Panc1 (cell line): ENCODE results near the gene CCDC172. TPM values are rescaled to one million over a fixed set of nuclear protein-coding genes. Genes with fewer than 3 reads are reported as not detected.

ENCODE experiments used
- ATAC-seq: fragments of 200-7000 bp; cut with Tn5 transposase; 2 replicates; pipeline ENCODE4 v1.9.1; 2020; ENCODE audit warnings: mild to moderate bottlenecking, moderate library complexity
- BruUV-seq: library from RNA; stranded (reverse); fragments of 400-500 nt; replicated peaks from 2 replicates; lab custom pipeline; 2021; lab: Mats Ljungman, UMichigan
- CTCF ChIA-PET: fragments of 300-600 bp; sonication (Branson Sonifier 250); formaldehyde crosslinking; loops from one replicate; lab custom pipeline; 2022; ENCODE audit warnings: antibody characterized with exemption; lab: Charles Lee
- POLR2A ChIA-PET: fragments of 300-600 bp; sonication (Branson Sonifier 250); formaldehyde crosslinking; loops from one replicate; lab custom pipeline; 2022; ENCODE audit warnings: antibody characterized with exemption; lab: Charles Lee
- DNase-seq: peaks from one replicate; pipeline ENCODE4 v3.0.0-alpha.2; 2010; ENCODE audit warnings: low read depth, low spot score
- H3K27ac ChIP-seq: 2 replicates; pipeline ENCODE4 v1.5.1; 2011; ENCODE audit warnings: mild to moderate bottlenecking, low read length, inconsistent platforms
- H3K27me3 ChIP-seq: fragments of 200-500 bp; sonication (Bioruptor generic); 2 replicates; pipeline ENCODE4 v1.6.0; 2014; ENCODE audit warnings: low read length, inconsistent platforms; ENCODE audit not compliant: control insufficient read depth, insufficient read depth
- H3K36me3 ChIP-seq: fragments of 200-500 bp; sonication (Bioruptor generic); 2 replicates; pipeline ENCODE4 v1.5.1; 2014; ENCODE audit warnings: inconsistent platforms, mild to moderate bottlenecking, low read length, moderate library complexity; ENCODE audit not compliant: control insufficient read depth, insufficient read depth
- H3K4me1 ChIP-seq: 2 replicates; pipeline ENCODE4 v1.5.1; 2011; ENCODE audit warnings: inconsistent platforms, mild to moderate bottlenecking, low read length, moderate library complexity; ENCODE audit not compliant: control insufficient read depth, insufficient read depth
- H3K4me3 ChIP-seq, 2 experiments: 2 replicates each; pipeline ENCODE4 v1.5.1; 2011 to 2012; ENCODE audit warnings: low read depth in 2 of 2, low read length in 2 of 2, mild to moderate bottlenecking in 2 of 2, inconsistent platforms in 1 of 2, moderate library complexity in 1 of 2
- H3K9me3 ChIP-seq: fragments of 200-500 bp; sonication (Bioruptor generic); 2 replicates; pipeline ENCODE4 v1.5.1; 2014; ENCODE audit warnings: low read depth, mild to moderate bottlenecking, inconsistent platforms, low read length, moderate library complexity; ENCODE audit not compliant: control insufficient read depth, insufficient read depth
- POLR2AphosphoS5 ChIP-seq: IDR thresholded peaks from 2 replicates; pipeline ENCODE4 v1.6.1; 2012; ENCODE audit warnings: mild to moderate bottlenecking, low read depth, low read length, moderate library complexity
- SIN3A ChIP-seq: IDR thresholded peaks from 2 replicates; pipeline ENCODE4 v1.6.1; 2012; ENCODE audit warnings: low read depth, mild to moderate bottlenecking, low read length, moderate library complexity, borderline replicate concordance; ENCODE audit not compliant: insufficient read depth
- TCF7L2 ChIP-seq: IDR thresholded peaks from 2 replicates; pipeline ENCODE4 v1.6.1; 2011; ENCODE audit warnings: mild to moderate bottlenecking, low read depth, low read length, inconsistent platforms
- in situ Hi-C: cut with HindIII; loops from 2 replicates; pipeline ENCODE4 v1.10.0; 2016; ENCODE audit warnings: low sequenced_read_pairs, low pct_unique_long_range_greater_than_20kb
- intact Hi-C: fragments of 100-400 bp; cut with micrococcal nuclease; formaldehyde crosslinking; loops from one replicate; pipeline ENCODE4 v1.10.0; 2022; ENCODE audit not compliant: unreplicated experiment
- total RNA-seq: library from RNA; stranded (reverse); gene quantifications from one replicate; pipeline ENCODE4 v1.2.1, GENCODE V29; 2021; ENCODE audit not compliant: unreplicated experiment
- TF ChIP-seq, protein P1 (sequence below): fragments of 450-650 bp; IDR thresholded peaks from 2 replicates; pipeline ENCODE4 v1.5.1; 2017; ENCODE audit warnings: mild to moderate bottlenecking
- TF ChIP-seq, protein P2 (sequence below), 2 experiments: IDR thresholded peaks; 2 replicates each; pipeline ENCODE4 v1.6.1; 2011 to 2012; ENCODE audit warnings: low read depth in 2 of 2, control low read depth in 1 of 2, low read length in 1 of 2, mild to moderate bottlenecking in 1 of 2, moderate library complexity in 1 of 2; ENCODE audit not compliant: insufficient read depth in 1 of 2

Gene CCDC172
- total RNA-seq, 1 experiment from 2014 or later: not detected

DNA sequence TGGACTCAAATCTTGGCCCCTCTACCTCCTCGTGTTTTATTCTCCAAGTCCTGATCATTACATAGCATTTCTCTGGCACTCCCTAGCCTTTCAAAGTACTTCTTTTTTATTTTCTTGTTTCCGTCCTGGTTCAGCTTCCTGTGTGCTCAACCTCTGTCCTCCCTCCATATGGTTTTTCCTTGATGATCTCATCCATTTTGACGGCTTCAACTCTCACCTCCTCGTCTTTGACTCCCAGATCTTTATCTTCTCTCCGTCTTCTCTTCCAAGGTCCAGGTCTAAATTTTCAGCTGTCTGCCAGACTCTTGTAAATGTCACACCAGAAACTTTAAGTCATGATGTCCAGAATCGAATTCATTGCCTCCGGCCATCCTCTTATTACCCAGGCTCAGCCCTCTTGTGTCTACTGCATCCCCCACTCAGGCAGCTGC is 27.9 kb upstream of the CCDC172 start:
- no peak overlapping the region for H3K4me3 ChIP-seq
- DNase-seq (no peak), ATAC-seq (no peak)
- no peaks in the 10 kb centered on the region for H3K36me3 ChIP-seq
- in situ Hi-C loops: no loop called here
- H3K27ac ChIP-seq: no peak overlapping the region
- TF ChIP-seq SIN3A: no peak
- no peak for TF ChIP-seq TCF7L2
- no peak for TF ChIP-seq POLR2AphosphoS5
- TF ChIP-seq, protein P1, sequence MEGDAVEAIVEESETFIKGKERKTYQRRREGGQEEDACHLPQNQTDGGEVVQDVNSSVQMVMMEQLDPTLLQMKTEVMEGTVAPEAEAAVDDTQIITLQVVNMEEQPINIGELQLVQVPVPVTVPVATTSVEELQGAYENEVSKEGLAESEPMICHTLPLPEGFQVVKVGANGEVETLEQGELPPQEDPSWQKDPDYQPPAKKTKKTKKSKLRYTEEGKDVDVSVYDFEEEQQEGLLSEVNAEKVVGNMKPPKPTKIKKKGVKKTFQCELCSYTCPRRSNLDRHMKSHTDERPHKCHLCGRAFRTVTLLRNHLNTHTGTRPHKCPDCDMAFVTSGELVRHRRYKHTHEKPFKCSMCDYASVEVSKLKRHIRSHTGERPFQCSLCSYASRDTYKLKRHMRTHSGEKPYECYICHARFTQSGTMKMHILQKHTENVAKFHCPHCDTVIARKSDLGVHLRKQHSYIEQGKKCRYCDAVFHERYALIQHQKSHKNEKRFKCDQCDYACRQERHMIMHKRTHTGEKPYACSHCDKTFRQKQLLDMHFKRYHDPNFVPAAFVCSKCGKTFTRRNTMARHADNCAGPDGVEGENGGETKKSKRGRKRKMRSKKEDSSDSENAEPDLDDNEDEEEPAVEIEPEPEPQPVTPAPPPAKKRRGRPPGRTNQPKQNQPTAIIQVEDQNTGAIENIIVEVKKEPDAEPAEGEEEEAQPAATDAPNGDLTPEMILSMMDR: no peak
- TF ChIP-seq, protein P2, sequence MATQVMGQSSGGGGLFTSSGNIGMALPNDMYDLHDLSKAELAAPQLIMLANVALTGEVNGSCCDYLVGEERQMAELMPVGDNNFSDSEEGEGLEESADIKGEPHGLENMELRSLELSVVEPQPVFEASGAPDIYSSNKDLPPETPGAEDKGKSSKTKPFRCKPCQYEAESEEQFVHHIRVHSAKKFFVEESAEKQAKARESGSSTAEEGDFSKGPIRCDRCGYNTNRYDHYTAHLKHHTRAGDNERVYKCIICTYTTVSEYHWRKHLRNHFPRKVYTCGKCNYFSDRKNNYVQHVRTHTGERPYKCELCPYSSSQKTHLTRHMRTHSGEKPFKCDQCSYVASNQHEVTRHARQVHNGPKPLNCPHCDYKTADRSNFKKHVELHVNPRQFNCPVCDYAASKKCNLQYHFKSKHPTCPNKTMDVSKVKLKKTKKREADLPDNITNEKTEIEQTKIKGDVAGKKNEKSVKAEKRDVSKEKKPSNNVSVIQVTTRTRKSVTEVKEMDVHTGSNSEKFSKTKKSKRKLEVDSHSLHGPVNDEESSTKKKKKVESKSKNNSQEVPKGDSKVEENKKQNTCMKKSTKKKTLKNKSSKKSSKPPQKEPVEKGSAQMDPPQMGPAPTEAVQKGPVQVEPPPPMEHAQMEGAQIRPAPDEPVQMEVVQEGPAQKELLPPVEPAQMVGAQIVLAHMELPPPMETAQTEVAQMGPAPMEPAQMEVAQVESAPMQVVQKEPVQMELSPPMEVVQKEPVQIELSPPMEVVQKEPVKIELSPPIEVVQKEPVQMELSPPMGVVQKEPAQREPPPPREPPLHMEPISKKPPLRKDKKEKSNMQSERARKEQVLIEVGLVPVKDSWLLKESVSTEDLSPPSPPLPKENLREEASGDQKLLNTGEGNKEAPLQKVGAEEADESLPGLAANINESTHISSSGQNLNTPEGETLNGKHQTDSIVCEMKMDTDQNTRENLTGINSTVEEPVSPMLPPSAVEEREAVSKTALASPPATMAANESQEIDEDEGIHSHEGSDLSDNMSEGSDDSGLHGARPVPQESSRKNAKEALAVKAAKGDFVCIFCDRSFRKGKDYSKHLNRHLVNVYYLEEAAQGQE (IDR thresholded peaks at IDR 0.05; ENCODE audit: insufficient read depth in 1 of 2, low read depth in 2 of 2, low read length in 1 of 2): no peak
- no peaks in the 10 kb centered on the region for H3K4me1 ChIP-seq
- ChIA-PET POLR2A (no interaction called here), CTCF (no interaction called here)
- peaks cover 7% of the 10 kb centered on the region for H3K27me3 ChIP-seq
- no TSS peak for BruUV-seq
- H3K9me3 ChIP-seq: no peaks in the 10 kb centered on the region
- intact Hi-C loops: no loop called here

DNA sequence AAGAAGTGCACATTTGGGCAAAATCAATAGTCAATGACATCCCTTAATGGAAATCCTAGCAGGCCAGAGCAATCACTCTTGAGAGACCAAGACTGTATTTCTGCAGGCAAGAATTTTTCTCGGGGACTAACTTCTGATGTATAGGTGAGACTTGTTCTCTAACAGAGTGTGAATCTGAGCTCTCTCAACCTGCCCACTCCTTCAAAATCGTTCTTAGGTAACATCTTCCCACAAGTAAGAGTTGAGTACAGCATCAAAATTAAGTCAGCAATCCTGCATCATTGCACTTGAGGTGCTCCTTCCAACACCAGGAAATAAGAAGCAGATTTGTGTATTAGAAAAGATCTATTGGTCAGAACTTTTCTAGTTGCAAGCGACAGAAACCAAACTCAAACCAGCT is 25.7 kb upstream of the CCDC172 start:
- TF ChIP-seq, protein P2 (IDR thresholded peaks at IDR 0.05; ENCODE audit: insufficient read depth in 1 of 2, low read depth in 2 of 2, low read length in 1 of 2): no peak
- TF ChIP-seq TCF7L2 (no peak), SIN3A (no peak), POLR2AphosphoS5 (no peak)
- TF ChIP-seq, protein P1: no peak
- ATAC-seq (no peak), DNase-seq (no peak)
- Histone ChIP-seq H3K4me1 (no peaks in the 10 kb centered on the region), H3K9me3 (no peaks in the 10 kb centered on the region), H3K36me3 (no peaks in the 10 kb centered on the region), H3K27ac (no peak overlapping the region), H3K27me3 (peaks cover 2% of the 10 kb centered on the region), H3K4me3 (no peak overlapping the region)
- POLR2A ChIA-PET: no interaction called here
- no TSS peak for BruUV-seq
- in situ Hi-C loops: no loop called here
- intact Hi-C loops: no loop called here
- CTCF ChIA-PET: no interaction called here
